Activated B cell treated with CpG ODN at 0.5 μM for 24 hours (primary cell): ENCODE data around the gene TMEM270. TPM values are rescaled to one million over a fixed set of nuclear protein-coding genes. Genes with fewer than 3 reads are reported as not detected.

Experiments
- ATAC-seq: fragments of 200-7000 bp; cut with Tn5 transposase; one replicate; pipeline ENCODE4 v1.10.0; 2021; ENCODE audit warnings: low read depth, mild to moderate bottlenecking, moderate library complexity
- CTCF ChIA-PET: fragments of 350-600 bp; sonication (Branson Sonifier 250); formaldehyde crosslinking; loops from one replicate; lab custom pipeline; 2021; ENCODE audit warnings: antibody characterized with exemption; lab: Charles Lee
- POLR2A ChIA-PET: fragments of 350-600 bp; sonication (Branson Sonifier 250); formaldehyde crosslinking; loops from one replicate; lab custom pipeline; 2021; ENCODE audit warnings: antibody characterized with exemption; lab: Charles Lee
- DNase-seq: peaks from one replicate; pipeline ENCODE4 v3.0.0; 2022
- H3K27ac Mint-ChIP-seq: one replicate; pipeline ENCODE4 v1.8.0; 2020; ENCODE audit warnings: mixed read lengths
- H3K27me3 Mint-ChIP-seq: one replicate; pipeline ENCODE4 v1.8.0; 2021; ENCODE audit warnings: mixed read lengths
- H3K36me3 Mint-ChIP-seq: one replicate; pipeline ENCODE4 v1.8.0; 2021; ENCODE audit warnings: low read depth, mixed read lengths
- H3K4me1 Mint-ChIP-seq: one replicate; pipeline ENCODE4 v1.8.0; 2021; ENCODE audit warnings: mixed read lengths
- H3K4me3 Mint-ChIP-seq: one replicate; pipeline ENCODE4 v1.8.0; 2020; ENCODE audit warnings: mild to moderate bottlenecking, mixed read lengths
- H3K9me3 Mint-ChIP-seq: one replicate; pipeline ENCODE4 v1.8.0; 2020; ENCODE audit warnings: mixed read lengths
- intact Hi-C: fragments of 100-400 bp; cut with micrococcal nuclease; formaldehyde crosslinking; loops from one replicate; pipeline ENCODE4 v1.15.1; 2024
- total RNA-seq: library from RNA; stranded (reverse); gene quantifications from 2 replicates; pipeline ENCODE4 v1.2.3, GENCODE V29; 2022
- TF ChIP-seq, protein P1 (sequence below): fragments of 200-600 bp; IDR thresholded peaks from one replicate; pipeline ENCODE4 v1.8.0; 2022; ENCODE audit warnings: antibody characterized with exemption, mild to moderate bottlenecking

The TMEM270 gene
- total RNA-seq, 1 donor from 2014 or later, result not detected

DNA sequence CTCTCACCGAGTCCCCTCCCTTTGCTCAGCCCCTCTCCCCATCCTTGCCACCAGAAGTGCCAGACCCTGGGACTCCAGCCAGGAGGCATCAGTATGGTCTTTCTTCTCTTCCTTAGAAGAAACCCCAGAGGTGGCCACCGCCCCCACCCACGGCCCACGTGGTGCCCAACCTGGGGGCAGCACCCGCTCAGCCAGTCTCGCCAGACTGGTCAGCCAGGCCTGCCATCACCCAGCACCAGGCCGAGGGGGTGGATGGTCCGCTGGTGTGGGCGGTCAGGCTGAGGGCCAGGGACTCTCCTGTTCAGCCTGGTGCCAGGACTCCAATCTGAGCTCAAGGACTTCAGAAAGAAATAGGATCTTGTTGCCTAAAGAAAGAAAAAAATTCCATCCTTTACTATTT is 36.0 kb upstream of the TMEM270 start:
- no peaks in the 10 kb centered on the region for H3K9me3 Mint-ChIP-seq
- DNase-seq, result no peak
- no peak overlapping the region for H3K4me3 Mint-ChIP-seq
- intact Hi-C loops, result no loop called here
- TF ChIP-seq, protein P1, sequence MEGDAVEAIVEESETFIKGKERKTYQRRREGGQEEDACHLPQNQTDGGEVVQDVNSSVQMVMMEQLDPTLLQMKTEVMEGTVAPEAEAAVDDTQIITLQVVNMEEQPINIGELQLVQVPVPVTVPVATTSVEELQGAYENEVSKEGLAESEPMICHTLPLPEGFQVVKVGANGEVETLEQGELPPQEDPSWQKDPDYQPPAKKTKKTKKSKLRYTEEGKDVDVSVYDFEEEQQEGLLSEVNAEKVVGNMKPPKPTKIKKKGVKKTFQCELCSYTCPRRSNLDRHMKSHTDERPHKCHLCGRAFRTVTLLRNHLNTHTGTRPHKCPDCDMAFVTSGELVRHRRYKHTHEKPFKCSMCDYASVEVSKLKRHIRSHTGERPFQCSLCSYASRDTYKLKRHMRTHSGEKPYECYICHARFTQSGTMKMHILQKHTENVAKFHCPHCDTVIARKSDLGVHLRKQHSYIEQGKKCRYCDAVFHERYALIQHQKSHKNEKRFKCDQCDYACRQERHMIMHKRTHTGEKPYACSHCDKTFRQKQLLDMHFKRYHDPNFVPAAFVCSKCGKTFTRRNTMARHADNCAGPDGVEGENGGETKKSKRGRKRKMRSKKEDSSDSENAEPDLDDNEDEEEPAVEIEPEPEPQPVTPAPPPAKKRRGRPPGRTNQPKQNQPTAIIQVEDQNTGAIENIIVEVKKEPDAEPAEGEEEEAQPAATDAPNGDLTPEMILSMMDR, result no peak
- no peaks in the 10 kb centered on the region for H3K36me3 Mint-ChIP-seq
- POLR2A ChIA-PET, result no interaction called here
- ATAC-seq, result no peak
- H3K27ac Mint-ChIP-seq, result peak overlapping the region; percentile 46
- peaks cover 29% of the 10 kb centered on the region for H3K4me1 Mint-ChIP-seq
- CTCF ChIA-PET, result no interaction called here
- peaks cover 3% of the 10 kb centered on the region for H3K27me3 Mint-ChIP-seq

- POLR2A ChIA-PET, result interaction anchor here (0.6 kb wide), 1 partner anchor 37 kb away, joined by 3 read pairs; no protein-coding TSS in a partner anchor
Observed at GRCh38 chr7:73827567-73828106, 33.3 kb upstream of the TMEM270 start.

DNA sequence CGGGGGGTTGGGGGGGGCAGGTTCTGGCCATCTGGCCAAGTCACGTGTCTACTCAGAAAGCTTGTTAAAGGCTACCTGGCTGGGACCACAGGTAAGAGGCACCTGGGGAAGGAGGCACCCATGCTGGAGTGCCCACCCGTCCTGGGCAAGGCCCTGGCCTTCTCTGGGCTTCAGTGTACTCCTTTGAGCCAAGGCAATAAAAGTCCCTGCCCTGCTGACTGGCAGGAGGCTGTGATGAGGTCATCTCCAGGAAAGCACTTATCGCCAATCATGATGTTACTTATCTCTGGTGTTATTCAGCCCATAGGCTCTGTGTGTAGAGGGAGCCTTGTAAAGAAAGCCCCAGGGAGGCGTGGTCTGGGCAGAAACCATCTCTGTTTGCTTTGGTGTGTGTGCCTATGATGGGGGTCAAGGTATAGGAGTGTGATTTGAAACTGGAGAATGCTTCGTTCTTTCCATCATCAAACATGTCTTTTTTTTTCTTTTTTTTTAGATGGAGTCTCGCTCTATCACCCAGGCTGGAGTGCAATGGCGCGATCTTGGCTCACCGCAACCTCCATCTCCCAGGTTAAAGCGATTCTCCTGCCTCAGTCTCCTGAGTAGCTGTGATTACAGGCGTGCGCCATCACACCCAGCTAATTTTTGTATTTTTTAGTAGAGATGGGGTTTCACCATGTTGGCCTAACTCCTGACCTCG is 32.7 kb upstream of the TMEM270 start:
- Mint-ChIP-seq H3K4me3 (no peak overlapping the region), H3K9me3 (no peaks in the 10 kb centered on the region), H3K27ac (no peak overlapping the region), H3K4me1 (peaks cover 29% of the 10 kb centered on the region), H3K27me3 (peaks cover 1% of the 10 kb centered on the region), H3K36me3 (no peaks in the 10 kb centered on the region)
- intact Hi-C loops, result no loop called here
- ATAC-seq (peak; percentile 50), DNase-seq (no peak)
- ChIA-PET POLR2A (no interaction called here), CTCF (interaction anchor here (2.3 kb wide), 1 partner anchor 198 kb away, joined by 11 read pairs; no protein-coding TSS in a partner anchor)
- TF ChIP-seq, protein P1, result no peak

More at GRCh38 chr7:73827567-73828106, 33.3 kb upstream of the TMEM270 start:
- Mint-ChIP-seq H3K27ac (peak overlapping the region; percentile 24), H3K9me3 (no peaks in the 10 kb centered on the region), H3K36me3 (no peaks in the 10 kb centered on the region), H3K27me3 (peaks cover 1% of the 10 kb centered on the region), H3K4me1 (peaks cover 29% of the 10 kb centered on the region), H3K4me3 (peak overlapping the region; percentile 4)
- intact Hi-C loops, result loop anchor here (2.0 kb wide), 1 partner anchor 27 kb away; no protein-coding TSS in a partner anchor
- CTCF ChIA-PET, result interaction anchor here (1.3 to 2.3 kb wide), 2 partner anchors 27 to 199 kb away, joined by 4 to 11 read pairs; no protein-coding TSS in a partner anchor
- TF ChIP-seq, protein P1, result no peak
- DNase-seq, result no peak
- ATAC-seq, result no peak

- no peaks in the 10 kb centered on the region for H3K9me3 Mint-ChIP-seq
- POLR2A ChIA-PET, result no interaction called here
- H3K27ac Mint-ChIP-seq, result no peak overlapping the region
- peaks cover 29% of the 10 kb centered on the region for H3K4me1 Mint-ChIP-seq
- intact Hi-C loops, result no loop called here
- H3K4me3 Mint-ChIP-seq, result peak overlapping the region; percentile 16
- TF ChIP-seq, protein P1, result no peak
- H3K27me3 Mint-ChIP-seq, result peaks cover 1% of the 10 kb centered on the region
- DNase-seq (no peak), ATAC-seq (no peak)
- no peaks in the 10 kb centered on the region for H3K36me3 Mint-ChIP-seq
- CTCF ChIA-PET, result no interaction called here
Observed at GRCh38 chr7:73828972-73829371, 32.0 kb upstream of the TMEM270 start.

DNA sequence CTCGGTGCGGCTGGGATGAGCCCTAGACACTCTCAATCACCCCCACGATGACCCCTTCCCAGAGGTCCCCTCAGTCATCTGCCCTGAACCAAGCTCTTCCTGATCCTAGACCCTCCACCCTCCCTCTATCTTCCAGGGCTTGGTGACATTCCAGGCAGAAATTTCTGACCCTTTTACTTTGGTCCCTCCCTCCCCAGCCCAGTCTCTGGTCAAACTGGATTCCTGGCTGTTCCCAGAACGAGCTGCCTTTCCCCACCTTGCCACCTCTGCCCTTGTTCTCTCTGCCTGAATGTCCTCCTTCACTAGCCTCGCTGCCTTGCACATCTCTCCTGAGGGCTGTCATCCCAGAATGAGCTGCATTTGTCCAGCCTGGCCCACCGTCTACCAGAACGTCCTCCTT is 31.5 kb upstream of the TMEM270 start:
- ChIA-PET POLR2A (interaction anchor here (0.6 kb wide), 1 partner anchor 34 kb away, joined by 3 read pairs; no protein-coding TSS in a partner anchor), CTCF (no interaction called here)
- H3K27me3 Mint-ChIP-seq, result peaks cover 1% of the 10 kb centered on the region
- no peak overlapping the region for H3K4me3 Mint-ChIP-seq
- ATAC-seq (no peak), DNase-seq (no peak)
- no peaks in the 10 kb centered on the region for H3K9me3 Mint-ChIP-seq
- H3K4me1 Mint-ChIP-seq, result peaks cover 29% of the 10 kb centered on the region
- TF ChIP-seq, protein P1, result no peak
- no peak overlapping the region for H3K27ac Mint-ChIP-seq
- H3K36me3 Mint-ChIP-seq, result no peaks in the 10 kb centered on the region
- intact Hi-C loops, result no loop called here
